Parathyroid adenoma (tissue), 2 donors: ENCODE measurements around the gene JUN.

Source experiments
- H2AFZ ChIP-seq: fragments of 300-600 bp; sonication (generic); one replicate; pipeline ENCODE4 v1.7.0; 2017; ENCODE audit warnings: antibody characterized with exemption, mild to moderate bottlenecking
- H3K27ac ChIP-seq: fragments of 300-600 bp; sonication (generic); one replicate; pipeline ENCODE4 v1.7.0; 2017
- H3K27me3 ChIP-seq: fragments of 300-600 bp; sonication (generic); one replicate; pipeline ENCODE4 v1.7.0; 2017; ENCODE audit warnings: low read length; ENCODE audit not compliant: control insufficient read depth, insufficient read depth
- H3K36me3 ChIP-seq: fragments of 300-600 bp; sonication (generic); one replicate; pipeline ENCODE4 v1.7.0; 2017; ENCODE audit warnings: low read length; ENCODE audit not compliant: control insufficient read depth, insufficient read depth
- H3K4me1 ChIP-seq: fragments of 300-600 bp; sonication (generic); one replicate; pipeline ENCODE4 v1.7.0; 2017; ENCODE audit warnings: control low read depth
- H3K4me2 ChIP-seq: fragments of 300-600 bp; sonication (generic); one replicate; pipeline ENCODE4 v1.7.0; 2017; ENCODE audit warnings: low read length
- H3K4me3 ChIP-seq: fragments of 300-600 bp; sonication (generic); one replicate; pipeline ENCODE4 v1.7.0; 2017; ENCODE audit warnings: low read depth, low read length
- H3K79me2 ChIP-seq: fragments of 300-600 bp; sonication (generic); one replicate; pipeline ENCODE4 v1.7.0; 2017; ENCODE audit warnings: control low read depth
- H3K9ac ChIP-seq: fragments of 300-600 bp; sonication (generic); one replicate; pipeline ENCODE4 v1.7.0; 2017; ENCODE audit warnings: mild to moderate bottlenecking
- H3K9me3 ChIP-seq: fragments of 300-600 bp; sonication (generic); one replicate; pipeline ENCODE4 v1.7.0; 2017; ENCODE audit warnings: low read length; ENCODE audit not compliant: control insufficient read depth
- CTCF ChIP-seq: fragments of 300-600 bp; sonication (generic); IDR thresholded peaks from one replicate; pipeline ENCODE4 v1.7.0; 2017; ENCODE audit warnings: antibody characterized with exemption, mild to moderate bottlenecking
- donor health status: primary hyperparathyroidism.

Gene JUN

GRCh38 chr1:58824753-58825389 is 41.0 kb upstream of the JUN start:
- Histone ChIP-seq H3K9me3 (no peaks in the 10 kb centered on the region), H3K27ac (no peak overlapping the region), H3K9ac (no peak overlapping the region), H3K4me1 (peaks cover 2% of the 10 kb centered on the region), H3K4me3 (no peak overlapping the region), H2AFZ (no peak overlapping the region), H3K36me3 (no peaks in the 10 kb centered on the region), H3K79me2 (no peaks in the 10 kb centered on the region), H3K4me2 (no peak overlapping the region), H3K27me3 (no peaks in the 10 kb centered on the region)
- no peak for TF ChIP-seq CTCF

DNA sequence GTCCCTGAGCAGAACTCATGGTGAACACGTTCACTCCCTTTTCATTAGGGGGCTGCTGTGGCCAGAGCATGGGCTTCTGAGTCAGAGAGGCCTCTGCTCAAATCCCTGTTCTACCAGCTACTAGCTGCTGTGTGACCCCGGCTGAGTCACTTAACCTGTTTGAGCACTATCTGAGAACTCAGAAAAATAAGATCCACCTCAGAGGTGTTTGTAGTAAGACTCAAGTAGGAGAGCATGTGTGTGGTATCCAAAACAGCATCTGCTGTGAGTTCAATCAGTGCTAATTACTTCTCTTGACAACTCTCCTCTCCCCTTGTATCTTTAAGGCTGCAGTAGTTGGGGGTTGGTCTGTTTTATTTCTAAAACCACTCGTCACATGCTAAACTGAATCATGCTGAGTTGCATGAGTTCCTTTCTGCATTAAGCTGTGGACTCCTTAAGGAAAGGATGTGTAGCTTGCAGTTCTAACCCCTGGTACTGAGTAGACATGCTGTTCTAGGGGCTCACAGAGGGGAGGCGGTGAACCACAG is 39.7 kb upstream of the JUN start:
- H3K4me2 ChIP-seq: no peak overlapping the region
- no peak overlapping the region for H3K4me3 ChIP-seq
- TF ChIP-seq CTCF: no peak
- H3K36me3 ChIP-seq: no peaks in the 10 kb centered on the region
- no peak overlapping the region for H2AFZ ChIP-seq
- no peak overlapping the region for H3K9ac ChIP-seq
- no peaks in the 10 kb centered on the region for H3K9me3 ChIP-seq
- H3K79me2 ChIP-seq: no peaks in the 10 kb centered on the region
- no peaks in the 10 kb centered on the region for H3K27me3 ChIP-seq
- peaks cover 2% of the 10 kb centered on the region for H3K4me1 ChIP-seq
- H3K27ac ChIP-seq: no peak overlapping the region

DNA sequence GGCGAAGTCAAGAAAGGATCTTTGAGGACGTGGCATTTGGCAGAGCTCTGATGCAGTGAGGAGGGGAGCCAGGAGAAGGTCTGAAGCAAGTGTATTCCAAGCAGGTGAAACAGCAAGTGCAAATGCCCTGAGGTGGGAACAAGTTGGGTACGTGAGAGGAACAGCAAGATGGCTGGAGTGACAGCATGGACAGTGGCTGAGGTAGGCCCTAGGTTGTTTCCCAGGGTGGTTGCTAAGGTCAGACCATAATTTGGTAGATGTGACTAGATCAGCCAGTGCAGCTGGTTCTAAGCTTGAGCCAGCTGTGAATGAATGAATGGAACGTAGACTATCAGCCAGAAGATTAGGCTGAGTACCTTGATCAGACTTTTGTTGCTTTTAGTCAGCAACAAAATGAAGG is 37.5 kb upstream of the JUN start:
- no peak for TF ChIP-seq CTCF
- H3K79me2 ChIP-seq: no peaks in the 10 kb centered on the region
- no peaks in the 10 kb centered on the region for H3K27me3 ChIP-seq
- no peak overlapping the region for H3K4me3 ChIP-seq
- peaks cover 6% of the 10 kb centered on the region for H3K4me1 ChIP-seq
- H2AFZ ChIP-seq: no peak overlapping the region
- H3K9me3 ChIP-seq: no peaks in the 10 kb centered on the region
- H3K27ac ChIP-seq: no peak overlapping the region
- H3K36me3 ChIP-seq: no peaks in the 10 kb centered on the region
- H3K9ac ChIP-seq: no peak overlapping the region
- no peak overlapping the region for H3K4me2 ChIP-seq

DNA sequence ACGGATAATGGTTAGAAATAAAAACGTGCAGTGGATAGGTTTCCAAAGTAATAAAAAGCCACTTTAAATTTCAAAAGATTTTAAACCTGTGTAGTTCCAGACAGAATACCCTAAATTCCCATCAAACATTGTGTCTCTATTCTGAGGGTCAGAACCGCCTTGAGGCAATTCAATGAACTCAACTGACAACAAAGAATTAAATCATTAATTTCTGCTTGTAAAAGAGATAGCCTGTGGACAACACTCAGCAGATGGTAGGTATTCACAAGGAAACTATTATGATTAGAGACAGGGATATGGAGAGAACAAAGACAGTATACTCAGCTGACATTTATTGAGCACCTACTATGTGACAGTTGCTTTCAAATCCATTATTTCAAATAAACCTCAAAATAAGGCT is 35.1 kb upstream of the JUN start:
- H3K9me3 ChIP-seq: no peaks in the 10 kb centered on the region
- no peaks in the 10 kb centered on the region for H3K79me2 ChIP-seq
- H3K27me3 ChIP-seq: no peaks in the 10 kb centered on the region
- peaks cover 7% of the 10 kb centered on the region for H3K4me1 ChIP-seq
- no peak overlapping the region for H3K4me2 ChIP-seq
- no peak overlapping the region for H3K27ac ChIP-seq
- no peak for TF ChIP-seq CTCF
- H3K9ac ChIP-seq: no peak overlapping the region
- no peaks in the 10 kb centered on the region for H3K36me3 ChIP-seq
- no peak overlapping the region for H2AFZ ChIP-seq
- no peak overlapping the region for H3K4me3 ChIP-seq

DNA sequence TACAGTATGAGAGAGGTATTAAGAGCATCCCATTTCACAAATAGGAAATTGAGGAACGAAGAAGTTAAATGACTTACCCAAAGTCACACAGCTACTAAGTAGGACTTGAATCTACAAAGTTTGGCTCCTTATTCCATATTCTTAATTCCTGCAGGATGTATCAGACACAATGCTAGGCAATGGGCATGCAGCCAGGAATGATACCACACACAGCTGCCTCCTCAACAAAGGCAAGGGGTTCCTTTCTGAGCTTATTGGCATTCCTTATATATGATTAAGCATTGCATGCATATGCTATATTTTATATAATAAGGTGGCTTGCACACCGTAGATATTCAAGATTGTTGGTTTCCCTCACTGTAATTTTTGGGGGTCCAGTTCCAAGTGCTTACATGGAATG is 34.2 kb upstream of the JUN start:
- Histone ChIP-seq H3K79me2 (no peaks in the 10 kb centered on the region), H3K9ac (no peak overlapping the region), H3K4me3 (no peak overlapping the region), H3K4me2 (no peak overlapping the region), H3K27me3 (no peaks in the 10 kb centered on the region), H3K4me1 (peaks cover 7% of the 10 kb centered on the region), H2AFZ (no peak overlapping the region), H3K9me3 (no peaks in the 10 kb centered on the region), H3K27ac (no peak overlapping the region), H3K36me3 (no peaks in the 10 kb centered on the region)
- TF ChIP-seq CTCF: no peak
